HL-60 (cell line): ENCODE measurements around the gene DACT2.

Experiments
- GABPA ChIP-seq: IDR thresholded peaks from 2 replicates; pipeline ENCODE4 v1.6.1; 2012; ENCODE audit warnings: low read depth
- POLR2AphosphoS5 ChIP-seq: IDR thresholded peaks from 2 replicates; pipeline ENCODE4 v1.6.1; 2012; ENCODE audit warnings: low read depth
- TF ChIP-seq, protein P1 (sequence below): IDR thresholded peaks from one replicate; pipeline ENCODE4 v1.5.1; 2011; ENCODE audit warnings: low read length, control low read depth, inconsistent platforms; ENCODE audit not compliant: insufficient read depth
- TF ChIP-seq, protein P2 (sequence below): IDR thresholded peaks from 2 replicates; pipeline ENCODE4 v1.6.1; 2012; ENCODE audit warnings: low read depth; ENCODE audit not compliant: insufficient replicate concordance

DNA sequence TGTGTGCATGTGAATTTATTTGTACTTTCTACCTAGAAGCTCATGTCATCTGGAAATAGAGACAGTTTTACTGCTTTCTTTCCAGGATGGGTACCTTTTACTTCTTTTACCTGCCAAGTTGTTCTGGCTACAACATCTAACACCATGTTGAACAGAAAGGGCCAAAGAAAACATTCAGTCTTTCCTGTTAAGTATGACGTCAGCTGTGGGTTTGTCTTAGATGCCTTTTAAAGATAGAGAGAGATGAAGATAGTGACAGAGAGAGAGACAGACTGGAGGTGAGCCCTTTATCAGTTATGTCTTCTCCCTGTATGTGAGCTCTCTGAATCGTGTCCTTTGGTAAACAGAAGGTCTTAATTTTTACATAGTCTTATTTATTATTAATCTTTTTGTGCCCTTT is 3.4 kb upstream of the DACT2 start:
- TF ChIP-seq, protein P1, sequence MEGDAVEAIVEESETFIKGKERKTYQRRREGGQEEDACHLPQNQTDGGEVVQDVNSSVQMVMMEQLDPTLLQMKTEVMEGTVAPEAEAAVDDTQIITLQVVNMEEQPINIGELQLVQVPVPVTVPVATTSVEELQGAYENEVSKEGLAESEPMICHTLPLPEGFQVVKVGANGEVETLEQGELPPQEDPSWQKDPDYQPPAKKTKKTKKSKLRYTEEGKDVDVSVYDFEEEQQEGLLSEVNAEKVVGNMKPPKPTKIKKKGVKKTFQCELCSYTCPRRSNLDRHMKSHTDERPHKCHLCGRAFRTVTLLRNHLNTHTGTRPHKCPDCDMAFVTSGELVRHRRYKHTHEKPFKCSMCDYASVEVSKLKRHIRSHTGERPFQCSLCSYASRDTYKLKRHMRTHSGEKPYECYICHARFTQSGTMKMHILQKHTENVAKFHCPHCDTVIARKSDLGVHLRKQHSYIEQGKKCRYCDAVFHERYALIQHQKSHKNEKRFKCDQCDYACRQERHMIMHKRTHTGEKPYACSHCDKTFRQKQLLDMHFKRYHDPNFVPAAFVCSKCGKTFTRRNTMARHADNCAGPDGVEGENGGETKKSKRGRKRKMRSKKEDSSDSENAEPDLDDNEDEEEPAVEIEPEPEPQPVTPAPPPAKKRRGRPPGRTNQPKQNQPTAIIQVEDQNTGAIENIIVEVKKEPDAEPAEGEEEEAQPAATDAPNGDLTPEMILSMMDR: no peak
- TF ChIP-seq, protein P2, sequence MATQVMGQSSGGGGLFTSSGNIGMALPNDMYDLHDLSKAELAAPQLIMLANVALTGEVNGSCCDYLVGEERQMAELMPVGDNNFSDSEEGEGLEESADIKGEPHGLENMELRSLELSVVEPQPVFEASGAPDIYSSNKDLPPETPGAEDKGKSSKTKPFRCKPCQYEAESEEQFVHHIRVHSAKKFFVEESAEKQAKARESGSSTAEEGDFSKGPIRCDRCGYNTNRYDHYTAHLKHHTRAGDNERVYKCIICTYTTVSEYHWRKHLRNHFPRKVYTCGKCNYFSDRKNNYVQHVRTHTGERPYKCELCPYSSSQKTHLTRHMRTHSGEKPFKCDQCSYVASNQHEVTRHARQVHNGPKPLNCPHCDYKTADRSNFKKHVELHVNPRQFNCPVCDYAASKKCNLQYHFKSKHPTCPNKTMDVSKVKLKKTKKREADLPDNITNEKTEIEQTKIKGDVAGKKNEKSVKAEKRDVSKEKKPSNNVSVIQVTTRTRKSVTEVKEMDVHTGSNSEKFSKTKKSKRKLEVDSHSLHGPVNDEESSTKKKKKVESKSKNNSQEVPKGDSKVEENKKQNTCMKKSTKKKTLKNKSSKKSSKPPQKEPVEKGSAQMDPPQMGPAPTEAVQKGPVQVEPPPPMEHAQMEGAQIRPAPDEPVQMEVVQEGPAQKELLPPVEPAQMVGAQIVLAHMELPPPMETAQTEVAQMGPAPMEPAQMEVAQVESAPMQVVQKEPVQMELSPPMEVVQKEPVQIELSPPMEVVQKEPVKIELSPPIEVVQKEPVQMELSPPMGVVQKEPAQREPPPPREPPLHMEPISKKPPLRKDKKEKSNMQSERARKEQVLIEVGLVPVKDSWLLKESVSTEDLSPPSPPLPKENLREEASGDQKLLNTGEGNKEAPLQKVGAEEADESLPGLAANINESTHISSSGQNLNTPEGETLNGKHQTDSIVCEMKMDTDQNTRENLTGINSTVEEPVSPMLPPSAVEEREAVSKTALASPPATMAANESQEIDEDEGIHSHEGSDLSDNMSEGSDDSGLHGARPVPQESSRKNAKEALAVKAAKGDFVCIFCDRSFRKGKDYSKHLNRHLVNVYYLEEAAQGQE: no peak
- TF ChIP-seq POLR2AphosphoS5 (no peak), GABPA (no peak)
